AG04450 (cell line): ENCODE data around the gene SRP19. TPM values are rescaled to one million over a fixed set of nuclear protein-coding genes. Genes with fewer than 3 reads are reported as not detected.
"Not testable (repeated sequence)": the region's sequence is repeated elsewhere in the genome, so short reads cannot be mapped to it uniquely, and the experiment has no call there.

ENCODE experiments used
- CTCF ChIA-PET: fragments of 300-600, 350-600 bp; formaldehyde crosslinking; extraction: SDS; loops from one replicate; lab custom pipeline; 2022; ENCODE audit warnings: antibody characterized with exemption, inconsistent platforms; lab: Charles Lee
- POLR2A ChIA-PET: fragments of 350-600 bp; formaldehyde crosslinking; extraction: SDS; loops from one replicate; lab custom pipeline; 2021; ENCODE audit warnings: antibody characterized with exemption, inconsistent platforms; lab: Yijun Ruan, JAX
- DNase-seq: peaks from one replicate; pipeline ENCODE4 v3.0.0-alpha.2; 2011; ENCODE audit warnings: low read depth, low spot score
- H3K27ac ChIP-seq: one replicate; pipeline ENCODE4 v1.5.1; 2012; ENCODE audit warnings: low read depth, low read length, control low read depth
- H3K27me3 ChIP-seq: one replicate; pipeline ENCODE4 v1.6.0; 2012; ENCODE audit warnings: low read length; ENCODE audit not compliant: control insufficient read depth, insufficient read depth
- H3K4me3 ChIP-seq: 2 replicates; pipeline ENCODE4 v1.5.1; 2011; ENCODE audit warnings: mild to moderate bottlenecking, low read depth, low read length, control low read depth
- H3K9me3 ChIP-seq: 2 replicates; pipeline ENCODE4 v1.5.1; 2012; ENCODE audit warnings: low read length; ENCODE audit not compliant: control insufficient read depth, insufficient read depth
- polyA plus RNA-seq: library from polyadenylated mRNA; depleted of rRNA; stranded (reverse); fragments of >200 nt; gene quantifications from 2 replicates; pipeline ENCODE4 v1.2.3, GENCODE V29; 2011
- TF ChIP-seq, protein P1 (sequence below): IDR thresholded peaks from 2 replicates; pipeline ENCODE4 v1.5.1; 2011; ENCODE audit warnings: low read depth, low read length, control low read depth, inconsistent platforms

SRP19 gene
- polyA plus RNA-seq, 1 experiment = 149 TPM

- H3K27me3 ChIP-seq = peaks cover 5% of the 10 kb centered on the region
- H3K4me3 ChIP-seq = no peak overlapping the region
- ChIA-PET POLR2A (no interaction called here), CTCF (no interaction called here)
- H3K27ac ChIP-seq = no peak overlapping the region
- no peaks in the 10 kb centered on the region; the same call in 1 of the 2 replicates for H3K9me3 ChIP-seq
- TF ChIP-seq, protein P1, sequence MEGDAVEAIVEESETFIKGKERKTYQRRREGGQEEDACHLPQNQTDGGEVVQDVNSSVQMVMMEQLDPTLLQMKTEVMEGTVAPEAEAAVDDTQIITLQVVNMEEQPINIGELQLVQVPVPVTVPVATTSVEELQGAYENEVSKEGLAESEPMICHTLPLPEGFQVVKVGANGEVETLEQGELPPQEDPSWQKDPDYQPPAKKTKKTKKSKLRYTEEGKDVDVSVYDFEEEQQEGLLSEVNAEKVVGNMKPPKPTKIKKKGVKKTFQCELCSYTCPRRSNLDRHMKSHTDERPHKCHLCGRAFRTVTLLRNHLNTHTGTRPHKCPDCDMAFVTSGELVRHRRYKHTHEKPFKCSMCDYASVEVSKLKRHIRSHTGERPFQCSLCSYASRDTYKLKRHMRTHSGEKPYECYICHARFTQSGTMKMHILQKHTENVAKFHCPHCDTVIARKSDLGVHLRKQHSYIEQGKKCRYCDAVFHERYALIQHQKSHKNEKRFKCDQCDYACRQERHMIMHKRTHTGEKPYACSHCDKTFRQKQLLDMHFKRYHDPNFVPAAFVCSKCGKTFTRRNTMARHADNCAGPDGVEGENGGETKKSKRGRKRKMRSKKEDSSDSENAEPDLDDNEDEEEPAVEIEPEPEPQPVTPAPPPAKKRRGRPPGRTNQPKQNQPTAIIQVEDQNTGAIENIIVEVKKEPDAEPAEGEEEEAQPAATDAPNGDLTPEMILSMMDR = no peak
- DNase-seq = no peak
Measured at GRCh38 chr5:112857866-112858265, 3.2 kb upstream of the SRP19 start.

DNA sequence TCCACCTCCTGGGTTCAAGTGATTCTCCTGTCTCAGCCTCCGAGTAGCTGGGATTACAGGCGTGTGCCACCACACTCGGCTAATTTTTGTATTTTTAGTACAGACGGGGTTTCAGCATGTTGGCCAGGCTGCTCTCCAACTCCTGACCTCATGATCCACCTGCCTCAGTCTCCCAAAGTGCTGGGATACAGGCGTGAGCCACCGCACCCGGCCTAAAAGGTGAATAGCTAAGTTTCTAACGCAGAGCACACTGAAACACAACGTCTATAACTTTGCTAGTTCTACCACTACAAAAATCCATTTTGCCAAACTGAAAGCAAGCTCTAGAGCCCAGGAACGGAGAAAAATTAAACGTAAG is 537 bp upstream of the SRP19 start:
- H3K9me3 ChIP-seq, H3K27me3 ChIP-seq, DNase-seq: not testable (repeated sequence)
- ChIA-PET CTCF (interaction anchor here (0.6 to 1.6 kb wide), 5 partner anchors 12 to 310 kb away, joined by 3 to 18 read pairs (median 3); no protein-coding TSS in a partner anchor), POLR2A (interaction anchor here (1.2 to 1.7 kb wide), 3 partner anchors 10 to 61 kb away, joined by 4 to 9 read pairs (median 8); partner anchors contain the start of gene REEP5)
- peak overlapping the region; percentile 97 for H3K4me3 ChIP-seq
- peak overlapping the region; percentile 69 for H3K27ac ChIP-seq

- H3K9me3 ChIP-seq = no peaks in the 10 kb centered on the region; the same call in 1 of the 2 replicates
- ChIA-PET CTCF (interaction anchor here (0.6 to 1.6 kb wide), 2 partner anchors 13 to 122 kb away, joined by 3 to 18 read pairs; no protein-coding TSS in a partner anchor), POLR2A (interaction anchor here (1.0 to 1.7 kb wide), 4 partner anchors 9 to 115 kb away, joined by 4 to 9 read pairs (median 6); partner anchors contain the start of genes DCP2 and REEP5)
- no peaks in the 10 kb centered on the region for H3K27me3 ChIP-seq
- TF ChIP-seq, protein P1 = no peak
- peak overlapping the region; percentile 97 for H3K4me3 ChIP-seq
- DNase-seq = no peak
- H3K27ac ChIP-seq = peak overlapping the region; percentile 84
Measured at GRCh38 chr5:112861638-112861985, 525 bp downstream of the SRP19 start.

- Histone ChIP-seq H3K27me3 (no peaks in the 10 kb centered on the region), H3K9me3 (no peaks in the 10 kb centered on the region; the same call in 1 of the 2 replicates), H3K27ac (no peak overlapping the region), H3K4me3 (peak overlapping the region; percentile 97)
- CTCF ChIA-PET = interaction anchor here (1.1 kb wide), 1 partner anchor 14 kb away, joined by 3 read pairs; no protein-coding TSS in a partner anchor
- POLR2A ChIA-PET = interaction anchor here (0.7 kb wide), 1 partner anchor 685 kb away, joined by 3 read pairs; no protein-coding TSS in a partner anchor
- TF ChIP-seq, protein P1 = no peak
- no peak for DNase-seq
Measured at GRCh38 chr5:112862085-112862484, 998 bp downstream of the SRP19 start.

DNA sequence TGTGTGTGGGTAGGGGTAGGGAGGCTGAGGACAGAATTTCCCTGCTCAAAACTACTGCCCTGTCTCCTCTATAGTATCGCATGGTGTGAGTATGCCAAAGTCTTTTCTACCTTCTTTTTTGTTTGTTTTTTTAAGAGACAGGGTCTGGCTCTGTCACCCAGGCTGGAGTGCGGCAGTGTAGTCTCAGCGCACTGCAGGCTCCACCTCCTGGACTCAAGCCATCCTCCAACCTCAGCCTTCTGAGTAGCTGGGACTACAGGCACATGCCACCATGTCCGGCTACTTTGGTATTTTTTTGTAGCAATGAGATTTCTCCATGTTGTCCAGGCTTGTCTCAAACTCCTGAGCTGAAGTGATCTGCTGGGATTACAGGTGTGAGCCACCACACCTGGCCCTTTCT is 2.5 kb downstream of the SRP19 start:
- Histone ChIP-seq H3K4me3 (no peak overlapping the region; the same call in 1 of the 2 replicates), H3K27ac (no peak overlapping the region), H3K27me3 (no peaks in the 10 kb centered on the region), H3K9me3 (no peaks in the 10 kb centered on the region; the same call in 1 of the 2 replicates)
- TF ChIP-seq, protein P1 = no peak
- no peak for DNase-seq
- CTCF ChIA-PET = interaction anchor here (2.6 kb wide), 1 partner anchor 15 kb away, joined by 10 read pairs; no protein-coding TSS in a partner anchor
- POLR2A ChIA-PET = no interaction called here
